ENCODE results near the gene CLTB. TPM values are rescaled to one million over a fixed set of nuclear protein-coding genes. Genes with fewer than 3 reads are reported as not detected.
"Not testable (repeated sequence)": the region's sequence is repeated elsewhere in the genome, so short reads cannot be mapped to it uniquely, and the experiment has no call there.

The CLTB gene, protein sequence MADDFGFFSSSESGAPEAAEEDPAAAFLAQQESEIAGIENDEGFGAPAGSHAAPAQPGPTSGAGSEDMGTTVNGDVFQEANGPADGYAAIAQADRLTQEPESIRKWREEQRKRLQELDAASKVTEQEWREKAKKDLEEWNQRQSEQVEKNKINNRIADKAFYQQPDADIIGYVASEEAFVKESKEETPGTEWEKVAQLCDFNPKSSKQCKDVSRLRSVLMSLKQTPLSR
- total RNA-seq, result 42.0 TPM

- DNase-seq, result peak; percentile 80
These were observed at the start of gene CLTB for GRCh38 chr5:176415952-176416924. TSS of gene CLTB (minus strand) at chr5:176416539. CDS start at chr5:176416363, 176 bp downstream.

GRCh38 chr5:176463113-176463764, 46.9 kb upstream of the CLTB start:
- DNase-seq, result no peak

- DNase-seq, result no peak
These were observed 45.0 kb upstream of the CLTB start for GRCh38 chr5:176461349-176461748.

DNA sequence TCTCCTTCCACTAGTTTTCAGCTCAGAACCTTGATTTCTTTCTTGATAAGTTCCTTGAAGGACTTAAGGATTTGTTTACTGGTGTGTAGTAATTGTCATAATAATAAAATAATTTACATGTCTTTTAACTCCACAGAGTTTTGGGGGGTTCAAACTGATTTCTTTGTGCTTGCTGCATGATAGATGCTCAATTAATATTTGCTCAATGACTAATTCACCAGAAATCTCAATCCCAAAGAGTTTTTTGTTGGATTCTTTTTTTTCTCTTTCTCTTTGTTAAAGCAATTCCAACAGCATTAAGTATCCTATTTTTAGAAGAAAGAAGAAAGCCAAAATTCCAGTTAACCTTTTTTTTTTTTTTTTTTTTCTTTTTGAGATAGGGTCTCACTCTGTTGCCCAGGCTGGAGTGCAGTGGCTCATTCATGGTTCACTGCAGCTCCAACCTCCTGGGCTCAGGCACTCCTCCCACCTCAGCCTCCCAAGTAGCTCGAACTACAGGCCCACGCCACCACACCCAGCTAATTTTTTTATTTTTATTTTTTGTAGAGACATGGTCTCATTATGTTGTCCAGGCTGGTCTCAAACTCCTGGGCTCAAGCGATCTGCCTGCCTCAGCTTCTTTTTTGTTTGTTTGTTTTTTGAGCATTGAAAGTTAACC, 42.7 kb upstream of the CLTB start:
- no peak for DNase-seq

DNA sequence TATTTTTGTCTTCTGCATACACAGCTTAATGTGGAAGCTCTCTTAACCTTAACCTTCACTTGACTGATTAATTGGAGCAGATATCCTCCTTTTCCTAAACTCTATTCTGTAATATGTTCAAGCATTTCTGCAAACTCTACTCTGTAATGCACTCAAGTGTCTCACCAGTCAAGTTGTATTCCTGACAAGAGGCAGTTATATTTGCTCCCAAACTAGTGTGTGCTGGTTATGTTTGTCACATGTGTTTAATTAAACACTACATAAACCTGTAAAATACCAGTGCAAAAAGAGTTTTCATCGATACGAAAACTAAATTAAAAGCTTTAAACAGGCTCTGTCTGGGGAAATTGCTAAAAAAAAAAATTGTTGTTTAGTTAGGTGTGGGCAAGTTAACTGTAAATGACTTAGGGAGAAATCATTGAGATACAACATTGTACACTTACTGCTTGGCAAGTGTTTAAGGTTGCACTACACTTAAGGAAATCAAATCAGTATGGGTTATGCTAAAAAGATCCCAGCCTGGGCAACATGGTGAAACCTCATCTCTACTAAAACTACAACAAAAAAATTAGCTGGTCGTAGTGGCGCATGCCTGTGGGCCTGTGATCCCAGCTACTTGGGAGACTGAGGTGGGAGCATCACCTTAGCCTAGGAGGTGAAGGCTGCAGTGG, 38.5 kb upstream of the CLTB start:
- DNase-seq, result no peak

GRCh38 chr5:176450077-176450476, 33.7 kb upstream of the CLTB start:
- DNase-seq, result no peak

GRCh38 chr5:176447978-176448608, 31.8 kb upstream of the CLTB start, which contains the start of gene FAF2:
TSS of gene FAF2 (plus strand) at chr5:176448385. CDS start at chr5:176448408, 23 bp downstream.
- peak; percentile 94 for DNase-seq

- DNase-seq, result peak; percentile 72
These were observed 31.2 kb upstream of the CLTB start for GRCh38 chr5:176447591-176447977.

GRCh38 chr5:176446884-176447590, 30.7 kb upstream of the CLTB start:
- no peak for DNase-seq

DNA sequence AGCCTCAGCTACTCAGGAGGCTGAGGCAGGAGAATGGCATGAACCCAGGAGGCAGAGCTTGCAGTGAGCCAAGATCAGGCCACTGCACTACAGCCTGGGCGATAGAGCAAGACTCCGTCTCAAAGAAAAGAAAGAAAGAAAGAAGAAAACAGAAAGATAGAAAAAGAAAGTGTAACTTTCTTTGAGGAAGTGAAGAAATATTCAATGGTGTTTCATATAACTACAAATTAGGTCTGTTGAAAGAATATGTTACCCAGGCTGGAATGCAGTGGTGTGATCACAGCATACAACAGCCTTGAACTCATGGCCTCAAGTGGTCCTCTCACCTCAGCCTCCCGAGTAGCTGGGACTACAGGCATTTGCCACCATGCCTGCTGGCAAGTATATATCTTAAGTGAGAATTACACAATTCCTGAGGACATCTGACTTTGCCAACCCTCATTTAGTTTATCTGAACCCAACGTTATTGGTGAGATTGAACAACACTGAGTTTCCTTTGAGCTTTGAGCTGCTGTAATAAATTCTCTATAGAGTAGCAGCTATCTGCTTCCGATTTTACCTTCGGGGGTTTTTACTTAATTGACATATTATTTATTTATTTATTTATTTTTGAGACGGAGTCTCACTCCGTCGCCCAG, 29.8 kb upstream of the CLTB start:
- no peak for DNase-seq

DNA sequence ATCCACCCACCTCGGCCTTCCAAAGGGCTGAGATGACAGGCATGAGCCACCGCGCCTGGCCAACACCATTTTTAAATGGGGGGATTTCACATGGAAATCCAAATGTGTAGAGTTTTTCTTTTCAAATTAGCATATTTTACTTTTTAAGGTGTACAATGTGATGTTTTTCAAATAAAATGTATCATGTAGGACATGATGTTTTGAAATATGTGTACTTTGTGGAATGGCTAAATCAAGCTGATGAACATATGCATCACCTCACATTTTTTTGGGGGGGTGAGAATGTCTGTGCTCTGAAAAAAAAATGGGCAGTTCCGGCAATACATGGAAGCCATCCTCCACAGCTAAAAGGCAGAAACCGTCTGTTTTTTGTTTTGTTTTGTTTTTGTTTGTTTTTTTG, 28.4 kb upstream of the CLTB start:
- no peak for DNase-seq

DNA sequence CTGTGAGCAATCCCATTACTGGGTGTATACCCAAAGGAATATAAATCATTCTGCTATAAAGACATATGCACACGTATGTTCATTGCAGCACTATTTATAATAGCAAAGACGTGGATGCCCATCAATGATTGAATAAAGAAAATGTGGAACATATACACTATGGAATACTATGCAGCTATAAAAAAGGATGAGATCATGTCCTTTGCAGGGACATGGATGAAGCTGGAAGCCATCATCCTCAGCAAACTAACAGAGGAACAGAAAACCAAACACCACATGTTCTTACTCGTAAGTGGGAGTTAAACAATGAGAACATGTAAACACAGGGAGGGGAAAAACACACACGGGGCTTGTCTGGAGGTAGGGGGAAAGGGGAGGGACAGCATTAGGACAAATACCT, 26.6 kb upstream of the CLTB start:
- DNase-seq, result not testable (repeated sequence)

- DNase-seq, result no peak
These were observed 25.6 kb upstream of the CLTB start for GRCh38 chr5:176441921-176442323.

DNA sequence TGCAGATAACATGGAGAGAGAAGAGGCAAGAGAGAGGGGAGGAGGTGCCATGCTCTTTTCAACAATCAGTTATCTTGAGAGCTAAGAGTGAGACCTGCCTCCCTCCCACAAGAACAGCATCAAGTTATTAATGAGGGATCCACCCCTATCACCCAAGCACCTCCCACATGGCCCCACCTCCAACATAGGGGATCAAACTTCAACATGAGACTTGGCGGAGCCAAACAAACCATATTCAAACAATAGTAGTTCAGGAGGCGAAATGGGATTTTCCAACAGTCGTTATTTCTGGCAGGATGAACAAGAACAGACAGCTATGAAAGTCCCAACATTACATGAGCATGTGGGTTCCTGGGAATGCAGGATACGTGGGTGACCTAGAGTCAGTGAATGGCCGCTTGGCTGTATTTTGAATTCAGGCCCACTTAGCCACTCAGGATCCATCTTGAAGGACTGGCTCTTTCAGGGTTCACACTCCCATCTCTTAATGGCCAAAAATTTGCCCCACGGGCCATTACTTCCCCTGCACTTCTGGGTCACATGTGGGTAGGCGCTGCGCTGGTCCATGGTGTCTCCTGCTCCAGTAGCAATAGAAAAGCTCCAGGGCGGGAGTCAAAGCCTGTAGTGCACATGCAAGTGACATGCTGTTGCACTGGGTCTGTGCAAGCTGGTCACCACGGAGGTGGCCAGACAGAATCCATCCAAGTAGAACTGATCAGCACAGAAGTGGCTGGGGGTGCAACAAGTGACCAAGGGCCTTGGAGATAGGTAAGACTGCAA, 24.8 kb upstream of the CLTB start:
- DNase-seq, result no peak

DNA sequence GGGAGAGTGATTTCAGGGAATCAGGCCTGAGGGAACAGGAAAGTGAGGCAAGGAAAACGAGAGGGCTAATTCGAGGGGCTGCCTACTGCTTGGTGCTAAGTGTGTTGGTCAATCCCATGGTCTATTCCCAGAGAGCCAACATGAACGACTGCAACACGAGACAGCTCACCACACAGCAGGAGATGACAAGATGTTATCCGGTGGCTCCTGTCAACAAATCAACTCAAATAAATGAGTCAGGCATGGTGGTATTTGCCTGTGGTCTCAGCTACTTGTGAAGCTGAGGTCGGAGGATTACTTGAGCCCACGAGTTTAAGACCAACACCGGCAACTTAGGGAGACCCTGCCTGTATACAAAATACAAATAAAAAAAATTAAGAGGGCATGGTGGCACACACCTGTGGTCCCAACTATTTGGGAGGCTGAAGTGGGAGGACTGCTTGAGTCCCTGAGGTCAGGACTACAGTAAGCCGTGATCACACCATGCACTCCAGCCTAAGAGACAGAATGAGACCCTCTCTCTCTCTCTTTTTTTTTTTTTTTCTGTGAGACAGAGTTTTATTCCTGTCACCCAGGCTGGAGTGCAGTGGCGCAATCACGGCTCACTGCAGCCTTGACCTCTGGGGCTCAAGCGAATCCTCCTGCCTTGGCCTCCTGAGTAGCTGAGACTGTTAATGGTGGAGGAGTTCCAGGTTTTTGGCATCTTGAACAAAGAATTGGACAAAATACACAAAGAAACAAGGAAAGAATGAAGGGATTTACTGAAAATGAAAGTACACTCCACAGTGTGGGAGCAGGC, 22.8 kb upstream of the CLTB start:
- DNase-seq, result no peak

DNA sequence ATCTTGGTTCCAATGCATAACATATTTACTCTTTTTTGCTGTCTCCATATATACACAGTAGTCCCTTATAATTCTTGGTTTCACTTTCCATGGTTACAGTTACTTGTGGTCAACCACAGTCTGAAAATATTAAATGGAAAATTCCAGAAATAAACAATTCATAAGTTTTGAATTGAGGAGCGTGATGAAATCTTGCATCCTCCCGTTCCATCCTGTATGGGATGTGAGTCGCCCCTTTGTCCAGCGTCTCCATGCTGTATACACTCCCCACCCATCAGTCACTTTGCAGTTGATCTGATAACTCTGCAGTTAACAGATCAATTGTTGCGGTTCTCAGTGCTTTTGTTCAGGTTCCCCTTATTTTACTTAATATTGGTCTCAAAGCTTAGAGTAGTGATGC, 20.3 kb upstream of the CLTB start:
- DNase-seq, result no peak

GRCh38 chr5:176432707-176433106, 16.4 kb upstream of the CLTB start:
- no peak for DNase-seq

DNA sequence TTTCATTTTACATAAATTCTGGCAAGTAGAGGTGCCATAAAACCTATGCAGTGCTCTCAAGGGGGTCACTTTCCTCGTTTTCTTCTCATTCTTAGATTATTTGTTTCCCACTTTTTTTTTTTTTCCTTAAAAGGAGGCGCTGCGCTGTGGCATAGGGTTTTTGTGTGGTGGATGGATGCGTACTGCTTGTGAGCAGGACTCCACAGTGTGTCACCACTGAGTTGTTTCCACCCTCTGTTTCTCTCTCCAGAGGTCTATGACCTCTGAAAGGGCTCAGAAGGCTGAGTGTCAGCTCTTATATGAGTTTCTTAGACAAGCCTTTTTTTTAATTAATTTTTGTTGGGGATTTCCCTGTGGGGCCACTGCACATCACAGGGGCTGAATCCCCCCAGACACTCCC, 13.6 kb upstream of the CLTB start:
- DNase-seq, result no peak
